Esophagus squamous epithelium (tissue), 5 donors: ENCODE measurements around the gene COL27A1. TPM values are rescaled to one million over a fixed set of nuclear protein-coding genes. Genes with fewer than 3 reads are reported as not detected.

Experiments used
- DNase-seq: peaks from one replicate; lab custom pipeline; 2025; lab: John Stamatoyannopoulos, UW
- H3K27ac ChIP-seq, 4 donors: fragments of 200-600 bp; sonication (generic); one replicate each; pipeline ENCODE4 v1.5.1; 2016 to 2019; ENCODE audit warnings: mild to moderate bottlenecking in 1 of 4
- H3K27me3 ChIP-seq, 4 donors: fragments of 200-600 bp; sonication (generic); 1 replicate in 3 of 4; 2 replicates in 1 of 4; pipeline versions ENCODE4 v1.5.1 to v1.6.0; 2017 to 2021; ENCODE audit warnings: antibody characterized with exemption in 1 of 4
- H3K36me3 ChIP-seq, 3 donors: fragments of 200-600 bp; sonication (generic); one replicate each; pipeline ENCODE4 v1.5.1; 2016 to 2019
- H3K4me1 ChIP-seq, 3 donors: fragments of 200-600 bp; sonication (generic); one replicate each; pipeline ENCODE4 v1.5.1; 2017 to 2019
- H3K4me3 ChIP-seq, 4 donors: fragments of 200-600 bp; sonication (generic); 1 replicate in 3 of 4; 2 replicates in 1 of 4; pipeline ENCODE4 v1.5.1; 2016 to 2019; ENCODE audit warnings: mild to moderate bottlenecking in 2 of 4, moderate library complexity in 1 of 4
- H3K9me3 ChIP-seq, 3 donors: fragments of 200-600 bp; sonication (generic); one replicate each; pipeline ENCODE4 v1.5.1; 2016 to 2019
- POLR2A ChIP-seq, 4 donors: fragments of 450-650 bp; IDR thresholded peaks; one replicate each; pipeline ENCODE4 v1.6.1; 2017; ENCODE audit warnings: antibody characterized with exemption in 4 of 4, mild to moderate bottlenecking in 4 of 4, moderate library complexity in 3 of 4
- WGBS, 2 donors: methylation state at CpG; one replicate each; pipeline ENCODE4 v1.1.5; 2018; 5-methylcytosine and 5-hydroxymethylcytosine counted together
- intact Hi-C: fragments of 100-400 bp; cut with DNase I; formaldehyde crosslinking; loops from one replicate; pipeline ENCODE4 v1.15.0; 2022
- total RNA-seq, 4 donors: library from RNA; depleted of rRNA; stranded (reverse); fragments of >200 nt; gene quantifications; one replicate each; pipeline ENCODE4 v1.1.0, GENCODE V29; 2016
- TF ChIP-seq, protein P1 (sequence below), 6 experiments: fragments of 450-650 bp in 4 of 6; fragments of 200-600 bp in 2 of 6; sonication (generic) in 2 of 6; IDR thresholded peaks; one replicate each; pipeline ENCODE4 v1.5.1; 2016 to 2019; ENCODE audit warnings: antibody characterized with exemption in 6 of 6, mild to moderate bottlenecking in 4 of 6, moderate library complexity in 4 of 6
- donor health status: DM: yes; HTN: yes; CAD: no.

Gene COL27A1
- total RNA-seq, 4 donors from 2014 or later = 7.5 to 34.0 (median 12.0) TPM

DNA sequence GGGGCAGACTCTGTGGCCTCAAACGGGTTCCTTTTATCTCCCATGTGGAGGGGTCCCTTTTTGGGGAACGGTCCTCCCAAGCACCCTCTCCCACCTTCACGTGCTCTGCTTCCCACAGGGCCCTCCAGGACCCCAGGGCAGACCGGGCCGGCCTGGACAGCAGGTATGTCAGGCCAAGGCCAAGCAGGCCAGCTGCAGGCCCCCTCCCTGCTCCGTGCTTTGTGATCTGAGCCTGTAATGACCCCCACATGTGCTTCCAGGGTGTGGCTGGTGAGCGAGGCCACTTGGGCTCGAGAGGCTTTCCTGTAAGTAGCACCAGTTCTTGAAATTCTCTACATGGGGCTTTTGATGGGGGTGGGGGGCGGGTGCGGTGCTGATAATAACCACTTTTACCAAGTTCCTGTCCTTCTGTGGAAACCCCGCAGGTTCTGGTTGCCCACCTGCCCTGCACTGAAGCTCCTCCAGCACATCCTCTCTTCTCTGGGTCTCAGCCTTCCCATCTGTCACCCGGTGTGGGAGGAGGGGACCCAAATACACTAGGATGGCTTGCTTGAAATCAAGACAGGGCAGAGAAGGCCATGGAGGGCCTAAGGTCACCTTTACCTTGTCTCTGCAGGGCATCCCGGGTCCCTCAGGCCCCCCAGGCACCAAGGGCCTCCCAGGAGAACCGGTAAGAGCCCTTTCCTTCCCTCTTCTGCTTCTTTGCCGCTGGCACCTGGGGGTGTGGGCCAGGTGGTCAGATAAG lies 109.6 kb downstream of the COL27A1 start:
- H3K27ac ChIP-seq = no peak overlapping the region
- no peaks in the 10 kb centered on the region for H3K9me3 ChIP-seq
- intact Hi-C loops = no loop called here
- no peak for TF ChIP-seq POLR2A (IDR thresholded peaks at IDR 0.05)
- TF ChIP-seq, protein P1, sequence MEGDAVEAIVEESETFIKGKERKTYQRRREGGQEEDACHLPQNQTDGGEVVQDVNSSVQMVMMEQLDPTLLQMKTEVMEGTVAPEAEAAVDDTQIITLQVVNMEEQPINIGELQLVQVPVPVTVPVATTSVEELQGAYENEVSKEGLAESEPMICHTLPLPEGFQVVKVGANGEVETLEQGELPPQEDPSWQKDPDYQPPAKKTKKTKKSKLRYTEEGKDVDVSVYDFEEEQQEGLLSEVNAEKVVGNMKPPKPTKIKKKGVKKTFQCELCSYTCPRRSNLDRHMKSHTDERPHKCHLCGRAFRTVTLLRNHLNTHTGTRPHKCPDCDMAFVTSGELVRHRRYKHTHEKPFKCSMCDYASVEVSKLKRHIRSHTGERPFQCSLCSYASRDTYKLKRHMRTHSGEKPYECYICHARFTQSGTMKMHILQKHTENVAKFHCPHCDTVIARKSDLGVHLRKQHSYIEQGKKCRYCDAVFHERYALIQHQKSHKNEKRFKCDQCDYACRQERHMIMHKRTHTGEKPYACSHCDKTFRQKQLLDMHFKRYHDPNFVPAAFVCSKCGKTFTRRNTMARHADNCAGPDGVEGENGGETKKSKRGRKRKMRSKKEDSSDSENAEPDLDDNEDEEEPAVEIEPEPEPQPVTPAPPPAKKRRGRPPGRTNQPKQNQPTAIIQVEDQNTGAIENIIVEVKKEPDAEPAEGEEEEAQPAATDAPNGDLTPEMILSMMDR (IDR thresholded peaks at IDR 0.05) = no peak
- peaks cover 0 to 14% (median 0%) of the 10 kb centered on the region in 3 donors for H3K36me3 ChIP-seq
- 100% methylated on average over 1 of the region's 15 CpGs; no CpG with 5 or more reads in 1 of the 2 donors for WGBS, 2 donors
- no peak overlapping the region for H3K4me3 ChIP-seq
- H3K27me3 ChIP-seq = no peaks in the 10 kb centered on the region
- no peak for DNase-seq
- no peaks in the 10 kb centered on the region for H3K4me1 ChIP-seq

DNA sequence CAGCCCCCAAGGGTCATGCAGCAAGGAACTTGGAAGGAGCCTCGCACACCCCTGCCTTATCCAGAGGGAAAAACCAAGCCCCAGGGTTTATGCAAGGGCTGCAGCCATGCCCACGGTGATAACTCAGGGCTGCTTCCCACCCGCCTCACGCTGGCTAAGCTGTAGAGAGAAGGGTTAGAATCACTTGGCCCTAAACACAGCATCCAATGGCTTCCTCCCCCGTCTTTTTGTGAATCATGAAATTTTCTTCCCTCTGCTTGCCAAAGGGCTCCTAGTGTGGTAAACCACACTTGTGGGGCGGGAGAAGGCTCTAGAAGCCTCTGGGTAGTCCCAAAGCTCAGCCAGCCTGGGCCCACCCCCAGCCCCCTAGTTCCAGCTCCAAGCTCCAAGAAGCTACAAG lies 111.6 kb downstream of the COL27A1 start:
- TF ChIP-seq POLR2A (IDR thresholded peaks at IDR 0.05) = no peak
- TF ChIP-seq, protein P1 (IDR thresholded peaks at IDR 0.05) = no peak
- Histone ChIP-seq H3K27ac (no peak overlapping the region), H3K9me3 (no peaks in the 10 kb centered on the region), H3K4me1 (no peaks in the 10 kb centered on the region), H3K27me3 (no peaks in the 10 kb centered on the region), H3K36me3 (peaks cover 0 to 14% (median 0%) of the 10 kb centered on the region in 3 donors), H3K4me3 (no peak overlapping the region)
- 80 to 81% methylated on average over 2 to 5 of the region's 6 CpGs for WGBS, 2 donors
- no peak for DNase-seq
- intact Hi-C loops = no loop called here

DNA sequence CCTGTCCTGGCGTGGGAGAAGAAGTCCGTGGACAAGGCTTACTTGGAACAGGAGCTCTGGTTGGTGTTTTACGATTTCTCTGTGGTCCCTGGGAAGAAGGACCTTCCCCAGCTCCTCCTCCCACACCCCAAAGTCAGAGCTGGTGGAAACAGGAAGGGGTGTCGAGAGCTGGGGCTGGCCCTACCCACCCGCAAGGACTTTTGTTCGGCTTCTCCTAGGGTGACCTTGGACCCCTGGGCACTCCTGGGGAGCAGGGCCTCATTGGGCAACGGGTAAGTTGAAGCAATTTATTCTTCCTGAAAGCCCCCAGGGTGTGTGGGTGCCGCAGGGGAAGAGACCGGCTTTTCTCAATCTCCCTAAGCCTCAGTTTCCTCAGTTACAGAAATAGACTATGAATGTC lies 113.7 kb downstream of the COL27A1 start:
- WGBS, 2 donors = 81 to 83% methylated on average over 7 to 8 of the region's 9 CpGs
- Histone ChIP-seq H3K36me3 (peaks cover 0 to 14% (median 0%) of the 10 kb centered on the region in 3 donors), H3K27ac (no peak overlapping the region), H3K4me3 (no peak overlapping the region), H3K4me1 (peaks cover 4 to 17% (median 4%) of the 10 kb centered on the region in 3 donors), H3K27me3 (no peaks in the 10 kb centered on the region), H3K9me3 (no peaks in the 10 kb centered on the region)
- no peak for DNase-seq
- intact Hi-C loops = no loop called here
- TF ChIP-seq POLR2A (IDR thresholded peaks at IDR 0.05) = no peak
- TF ChIP-seq, protein P1 (IDR thresholded peaks at IDR 0.05) = no peak

DNA sequence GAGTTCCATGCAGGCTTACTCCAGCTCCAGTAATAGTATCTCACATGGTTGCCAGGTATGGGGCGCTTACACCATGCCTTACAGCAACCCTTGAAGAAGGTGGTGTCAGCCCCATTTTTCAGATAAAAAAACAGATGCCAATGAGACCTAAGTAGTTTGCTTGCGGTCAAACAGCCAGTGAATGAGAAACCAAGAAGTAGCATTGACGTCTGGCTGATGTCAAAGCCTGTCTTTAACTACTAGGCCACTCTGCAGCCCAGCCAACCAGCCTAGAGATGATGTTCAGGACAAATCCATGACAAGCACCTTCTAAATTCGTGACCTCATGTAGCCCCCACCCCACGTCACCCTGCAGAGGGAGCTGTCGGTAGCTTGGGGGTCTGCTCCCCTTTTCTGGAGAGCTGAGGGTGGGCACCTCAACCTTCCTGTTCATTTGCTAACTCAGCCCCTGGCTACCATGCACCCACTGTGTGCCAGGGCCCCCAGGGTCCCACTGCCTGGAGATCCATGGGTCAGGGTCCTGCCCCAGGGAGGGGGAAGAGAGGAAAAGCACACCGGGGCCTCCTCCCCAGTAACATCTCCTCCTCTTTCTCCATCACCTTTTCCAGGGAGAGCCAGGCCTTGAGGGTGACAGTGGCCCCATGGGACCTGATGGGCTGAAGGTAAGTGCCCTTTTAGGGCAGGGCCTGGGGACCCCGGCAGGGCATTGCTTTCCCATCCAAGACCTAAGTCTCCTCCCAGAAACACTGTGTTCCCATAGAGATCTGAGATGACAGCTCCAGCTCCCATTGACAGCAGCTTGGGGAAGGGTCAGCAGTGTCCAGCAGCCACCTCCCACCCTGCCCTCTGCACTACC lies 115.0 kb downstream of the COL27A1 start:
- H3K4me1 ChIP-seq = peaks cover 4 to 17% (median 4%) of the 10 kb centered on the region in 3 donors
- intact Hi-C loops = no loop called here
- H3K4me3 ChIP-seq = no peak overlapping the region
- no peak for DNase-seq
- peaks cover 0 to 7% (median 0%) of the 10 kb centered on the region in 3 donors for H3K36me3 ChIP-seq
- H3K27ac ChIP-seq = no peak overlapping the region
- TF ChIP-seq, protein P1 (IDR thresholded peaks at IDR 0.05) = no peak
- no peak for TF ChIP-seq POLR2A (IDR thresholded peaks at IDR 0.05)
- 54 to 62% methylated on average over 2 to 6 of the region's 8 CpGs for WGBS, 2 donors
- H3K9me3 ChIP-seq = no peaks in the 10 kb centered on the region
- no peaks in the 10 kb centered on the region for H3K27me3 ChIP-seq
